Fibroblast of the aortic adventitia (primary cell): ENCODE results near the gene HAAO. TPM values are rescaled to one million over a fixed set of nuclear protein-coding genes. Genes with fewer than 3 reads are reported as not detected.

Experiments used
- DNase-seq: peaks from one replicate; pipeline ENCODE4 v3.0.0-alpha.2; 2010; ENCODE audit warnings: low read depth
- H3K4me3 ChIP-seq: 2 replicates; pipeline ENCODE4 v1.5.1; 2011; ENCODE audit warnings: low read depth, mild to moderate bottlenecking, control low read depth, low read length, moderate library complexity
- CTCF ChIP-seq: IDR thresholded peaks from 2 replicates; pipeline ENCODE4 v1.5.1; 2011; ENCODE audit warnings: mild to moderate bottlenecking, low read length, control low read depth, inconsistent platforms; ENCODE audit not compliant: insufficient read depth
- total RNA-seq: library from RNA; depleted of rRNA; stranded (reverse); fragments of >200 nt; gene quantifications from 2 replicates; pipeline ENCODE4 v1.2.3, GENCODE V29; 2012; ENCODE audit warnings: low replicate concordance

Gene HAAO
- total RNA-seq, 1 donor, result 0.90 TPM

- TF ChIP-seq CTCF, result no peak
- no peak overlapping the region for H3K4me3 ChIP-seq
- DNase-seq, result no peak
Measured at GRCh38 chr2:42800461-42800962, 8.1 kb upstream of the HAAO start.

DNA sequence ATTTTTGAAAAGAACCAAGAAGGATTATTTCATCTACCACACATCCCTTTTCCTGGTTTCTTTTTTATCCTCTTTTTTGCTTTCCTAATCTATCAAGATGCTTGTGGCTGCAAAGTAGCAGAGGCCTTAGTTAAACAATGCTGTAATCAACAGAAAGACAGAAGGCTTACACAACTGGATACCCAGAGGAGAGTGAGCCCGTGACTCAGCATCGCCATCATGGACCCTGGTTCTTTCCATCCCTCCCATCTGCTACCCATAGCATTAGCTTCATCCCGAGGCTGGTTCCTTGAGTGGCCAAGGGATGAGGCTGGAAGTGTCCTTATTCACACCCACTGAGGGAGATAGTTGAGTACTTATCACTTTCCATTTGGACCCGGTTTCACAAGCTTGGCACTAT is 7.5 kb upstream of the HAAO start:
- no peak for TF ChIP-seq CTCF
- no peak overlapping the region for H3K4me3 ChIP-seq
- peak; percentile 44 for DNase-seq

- no peak for DNase-seq
- no peak overlapping the region for H3K4me3 ChIP-seq
- TF ChIP-seq CTCF, result no peak
Measured at GRCh38 chr2:42797281-42797680, 4.9 kb upstream of the HAAO start.

DNA sequence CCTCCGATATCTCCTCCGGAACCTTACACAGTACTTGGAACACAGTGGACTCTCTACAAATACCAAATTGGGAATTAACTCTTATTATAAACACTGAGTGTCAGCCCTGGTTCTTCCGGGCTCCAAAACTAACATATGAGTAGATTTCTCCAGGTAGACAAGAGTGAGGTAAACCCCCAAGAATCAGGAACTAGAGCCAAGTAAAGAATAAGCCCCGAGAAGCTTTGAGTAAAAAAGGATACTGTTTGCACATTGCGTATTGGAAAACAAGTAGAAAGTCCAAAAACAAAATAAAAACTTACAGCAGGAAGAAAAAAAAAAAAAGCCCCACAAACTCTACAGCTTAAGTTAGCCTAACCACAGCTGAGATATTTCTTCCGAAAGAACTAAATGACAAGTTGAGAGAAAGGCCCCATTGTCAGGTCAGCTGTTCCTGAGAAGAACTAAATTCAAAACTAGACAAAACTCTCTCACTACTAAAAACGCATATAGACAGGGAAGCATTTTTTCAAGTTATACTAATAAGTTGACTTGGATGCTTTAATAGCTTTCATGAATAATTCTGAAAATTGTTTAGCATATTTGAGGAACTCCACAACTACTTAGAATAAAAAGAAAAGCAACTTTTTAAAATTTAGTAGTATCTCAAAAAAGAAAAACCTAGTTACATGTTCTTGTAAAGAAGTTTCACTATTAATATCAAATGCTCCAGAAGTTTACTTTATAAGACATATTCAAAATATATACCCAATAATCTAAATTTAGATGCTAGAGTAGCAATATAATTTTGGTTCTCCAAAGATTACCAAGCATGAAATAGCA is 4.3 kb upstream of the HAAO start:
- DNase-seq, result no peak
- H3K4me3 ChIP-seq, result no peak overlapping the region
- TF ChIP-seq CTCF, result no peak

DNA sequence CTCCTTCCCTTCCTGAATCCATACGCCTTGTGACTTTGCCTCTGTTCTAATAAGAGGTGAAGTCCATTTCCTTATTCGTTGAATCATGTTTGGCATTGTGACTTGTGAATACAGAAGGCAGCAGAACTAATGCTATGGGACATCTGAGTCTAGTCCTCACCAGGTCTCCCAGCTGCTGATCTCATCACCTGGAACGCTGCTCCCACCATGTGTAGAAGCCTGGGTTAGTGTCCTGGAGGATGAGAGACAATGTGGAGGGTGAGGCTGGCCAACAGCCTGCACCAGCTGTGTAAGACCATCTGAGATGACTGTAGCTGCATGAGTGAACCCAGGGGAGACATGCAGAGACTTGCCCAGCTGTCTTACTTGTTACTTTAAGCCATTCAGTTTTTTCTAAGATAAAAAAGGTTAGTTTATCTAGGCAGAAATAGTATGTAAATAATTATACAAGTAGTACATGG is 3.5 kb upstream of the HAAO start:
- H3K4me3 ChIP-seq, result no peak overlapping the region
- peak; percentile 26 for DNase-seq
- no peak for TF ChIP-seq CTCF

- no peak for DNase-seq
- H3K4me3 ChIP-seq, result no peak overlapping the region
- TF ChIP-seq CTCF, result no peak
Measured at GRCh38 chr2:42795275-42795674, 2.9 kb upstream of the HAAO start.
